Measurements from ENCODE around the gene PDE6D. TPM values are rescaled to one million over a fixed set of nuclear protein-coding genes. Genes with fewer than 3 reads are reported as not detected.

The PDE6D gene
- total RNA-seq, 1 donor from 2014 or later = 15.4 TPM

- H3K27ac Mint-ChIP-seq = peak within 1 kb of the TSS; percentile 100
Measured at GRCh38 chr2:231707927-231708772, 72.9 kb downstream of the PDE6D start, which contains the start of gene PTMA. Gene PTMA, plus strand, starts transcription at chr2:231708525. Its CDS starts 182 bp downstream, at chr2:231708707.

GRCh38 chr2:231707625-231707926 is 73.5 kb downstream of the PDE6D start:
- Mint-ChIP-seq H3K4me3 (peak overlapping the region; percentile 88), H3K9me3 (no peaks in the 10 kb centered on the region)

More at GRCh38 chr2:231707927-231708772, 72.9 kb downstream of the PDE6D start, which contains the start of gene PTMA:
- H3K27me3 Mint-ChIP-seq (ENCODE audit: low read depth) = peaks cover 1% of the 10 kb centered on the region
- peaks cover 23% of the 10 kb centered on the region for H3K4me1 Mint-ChIP-seq
- H3K4me3 Mint-ChIP-seq = peak within 1 kb of the TSS; percentile 99
- H3K9me3 Mint-ChIP-seq = no peaks in the 10 kb centered on the region
- DNase-seq (ENCODE audit: low spot score in 2 of 2, unreplicated experiment in 2 of 2) = peak; percentile 98 to 99
- H3K36me3 Mint-ChIP-seq = peaks cover 14% of the 10 kb centered on the region
- TF ChIP-seq, protein P1, sequence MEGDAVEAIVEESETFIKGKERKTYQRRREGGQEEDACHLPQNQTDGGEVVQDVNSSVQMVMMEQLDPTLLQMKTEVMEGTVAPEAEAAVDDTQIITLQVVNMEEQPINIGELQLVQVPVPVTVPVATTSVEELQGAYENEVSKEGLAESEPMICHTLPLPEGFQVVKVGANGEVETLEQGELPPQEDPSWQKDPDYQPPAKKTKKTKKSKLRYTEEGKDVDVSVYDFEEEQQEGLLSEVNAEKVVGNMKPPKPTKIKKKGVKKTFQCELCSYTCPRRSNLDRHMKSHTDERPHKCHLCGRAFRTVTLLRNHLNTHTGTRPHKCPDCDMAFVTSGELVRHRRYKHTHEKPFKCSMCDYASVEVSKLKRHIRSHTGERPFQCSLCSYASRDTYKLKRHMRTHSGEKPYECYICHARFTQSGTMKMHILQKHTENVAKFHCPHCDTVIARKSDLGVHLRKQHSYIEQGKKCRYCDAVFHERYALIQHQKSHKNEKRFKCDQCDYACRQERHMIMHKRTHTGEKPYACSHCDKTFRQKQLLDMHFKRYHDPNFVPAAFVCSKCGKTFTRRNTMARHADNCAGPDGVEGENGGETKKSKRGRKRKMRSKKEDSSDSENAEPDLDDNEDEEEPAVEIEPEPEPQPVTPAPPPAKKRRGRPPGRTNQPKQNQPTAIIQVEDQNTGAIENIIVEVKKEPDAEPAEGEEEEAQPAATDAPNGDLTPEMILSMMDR (IDR thresholded peaks at IDR 0.05; ENCODE audit: unreplicated experiment) = no peak

GRCh38 chr2:231706731-231707624 is 74.1 kb downstream of the PDE6D start:
- Mint-ChIP-seq H3K36me3 (peaks cover 7% of the 10 kb centered on the region), H3K9me3 (no peaks in the 10 kb centered on the region), H3K27me3 (ENCODE audit: low read depth) (peaks cover 1% of the 10 kb centered on the region), H3K27ac (peak overlapping the region; percentile 100), H3K4me3 (peak overlapping the region; percentile 88), H3K4me1 (peaks cover 18% of the 10 kb centered on the region)
- TF ChIP-seq, protein P1 (IDR thresholded peaks at IDR 0.05; ENCODE audit: unreplicated experiment) = peak; percentile 88
- peak; percentile 98 to 99 for DNase-seq (ENCODE audit: low spot score in 2 of 2, unreplicated experiment in 2 of 2)

More at GRCh38 chr2:231707625-231707926, 73.5 kb downstream of the PDE6D start:
- Mint-ChIP-seq H3K4me1 (peaks cover 22% of the 10 kb centered on the region), H3K27me3 (ENCODE audit: low read depth) (peaks cover 1% of the 10 kb centered on the region), H3K36me3 (peaks cover 13% of the 10 kb centered on the region), H3K27ac (peak overlapping the region; percentile 100)
- TF ChIP-seq, protein P1 (IDR thresholded peaks at IDR 0.05; ENCODE audit: unreplicated experiment) = no peak
- DNase-seq (ENCODE audit: low spot score in 2 of 2, unreplicated experiment in 2 of 2) = peak in 1 of 2 experiments; percentile 78

DNA sequence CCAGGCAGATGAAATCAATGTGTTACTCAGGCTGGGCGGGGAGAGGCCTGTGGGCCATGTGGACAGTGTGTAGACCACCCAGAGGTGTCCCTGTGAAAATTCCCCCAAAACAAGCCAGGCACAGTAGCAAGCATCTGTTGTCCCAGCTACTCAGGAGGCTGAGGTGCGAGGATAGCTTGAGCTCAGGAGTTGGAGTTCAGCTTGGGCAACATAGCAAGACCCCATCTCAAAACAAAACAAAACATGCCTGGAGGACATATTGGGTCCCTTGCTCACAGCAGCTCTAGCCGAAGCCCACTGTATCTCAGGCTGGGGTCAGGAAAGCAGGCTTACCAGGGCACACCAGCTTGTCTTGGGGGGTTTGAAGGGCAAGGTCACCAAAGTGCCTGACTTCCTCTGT is 77.1 kb downstream of the PDE6D start:
- no peaks in the 10 kb centered on the region for H3K9me3 Mint-ChIP-seq
- peak overlapping the region; percentile 34 for H3K4me3 Mint-ChIP-seq
- H3K4me1 Mint-ChIP-seq = peaks cover 9% of the 10 kb centered on the region
- TF ChIP-seq, protein P1 (IDR thresholded peaks at IDR 0.05; ENCODE audit: unreplicated experiment) = no peak
- no peak for DNase-seq (ENCODE audit: low spot score in 2 of 2, unreplicated experiment in 2 of 2)
- peaks cover 3% of the 10 kb centered on the region for H3K36me3 Mint-ChIP-seq
- no peak overlapping the region for H3K27ac Mint-ChIP-seq
- peaks cover 1% of the 10 kb centered on the region for H3K27me3 Mint-ChIP-seq (ENCODE audit: low read depth)

GRCh38 chr2:231701456-231702373 is 79.4 kb downstream of the PDE6D start:
- TF ChIP-seq, protein P1 (IDR thresholded peaks at IDR 0.05; ENCODE audit: unreplicated experiment) = no peak
- H3K9me3 Mint-ChIP-seq = no peaks in the 10 kb centered on the region
- no peak for DNase-seq (ENCODE audit: low spot score in 2 of 2, unreplicated experiment in 2 of 2)
- peaks cover 9% of the 10 kb centered on the region for H3K4me1 Mint-ChIP-seq
- peak overlapping the region; percentile 72 for H3K27ac Mint-ChIP-seq
- peaks cover 1% of the 10 kb centered on the region for H3K36me3 Mint-ChIP-seq
- H3K4me3 Mint-ChIP-seq = no peak overlapping the region
- H3K27me3 Mint-ChIP-seq (ENCODE audit: low read depth) = no peaks in the 10 kb centered on the region

All from mesothelial cell of epicardium (in vitro differentiated cells).